DOHH2 (cell line): ENCODE measurements around the gene SEC14L2.

Experiments used
- H3F3A ChIP-seq: fragments of 200-600 bp; sonication (generic), shearing (Covaris generic); 2 replicates; pipeline ENCODE4 v1.6.0; 2016; ENCODE audit warnings: antibody characterized with exemption, mild to moderate bottlenecking; ENCODE audit not compliant: control insufficient read depth, insufficient read depth
- H3K27ac ChIP-seq: fragments of 200-600 bp; sonication (generic); 2 replicates; pipeline ENCODE4 v1.5.1; 2014; ENCODE audit warnings: low read depth, mild to moderate bottlenecking, low read length, moderate library complexity
- H3K27me3 ChIP-seq: fragments of 200-600 bp; sonication (generic); 2 replicates; pipeline ENCODE4 v1.6.1; 2014; ENCODE audit warnings: mild to moderate bottlenecking, low read length, mixed read lengths; ENCODE audit not compliant: control insufficient read depth
- H3K36me3 ChIP-seq: fragments of 200-600 bp; sonication (generic); 2 replicates; pipeline ENCODE4 v1.6.1; 2014; ENCODE audit warnings: mild to moderate bottlenecking, low read length, moderate library complexity, mixed read lengths; ENCODE audit not compliant: control insufficient read depth
- H3K4me1 ChIP-seq: fragments of 200-600 bp; sonication (generic); 2 replicates; pipeline ENCODE4 v1.6.1; 2014; ENCODE audit warnings: mild to moderate bottlenecking, low read length, mixed read lengths; ENCODE audit not compliant: control insufficient read depth
- H3K4me2 ChIP-seq: fragments of 200-600 bp; sonication (generic); 2 replicates; pipeline ENCODE4 v1.6.0; 2014; ENCODE audit warnings: mild to moderate bottlenecking, low read length, moderate library complexity
- H3K4me3 ChIP-seq: fragments of 200-600 bp; sonication (generic); 2 replicates; pipeline ENCODE4 v1.5.1; 2014; ENCODE audit warnings: mild to moderate bottlenecking, low read length, mixed read lengths
- H3K79me2 ChIP-seq: fragments of 200-600 bp; sonication (generic); 2 replicates; pipeline ENCODE4 v1.6.1; 2014; ENCODE audit warnings: mild to moderate bottlenecking, low read length, mixed read lengths; ENCODE audit not compliant: control insufficient read depth
- H3K9me2 ChIP-seq: fragments of 200-600 bp; sonication (generic); replicated peaks from 2 replicates; pipeline ENCODE4 v1.6.1; 2014; ENCODE audit warnings: mild to moderate bottlenecking, low read length, mixed read lengths; ENCODE audit not compliant: control insufficient read depth
- H3K9me3 ChIP-seq: fragments of 200-600 bp; sonication (generic); 2 replicates; pipeline ENCODE4 v1.6.1; 2014; ENCODE audit warnings: antibody characterized with exemption, low read length, mixed read lengths; ENCODE audit not compliant: control insufficient read depth, insufficient read depth
- H4K20me1 ChIP-seq: fragments of 200-600 bp; sonication (generic); 2 replicates; pipeline ENCODE4 v1.6.0; 2014; ENCODE audit warnings: low read depth, mild to moderate bottlenecking, antibody characterized with exemption, low read length, moderate library complexity; ENCODE audit not compliant: control insufficient read depth, insufficient read depth
- EZH2phosphoT487 ChIP-seq: fragments of 200-600 bp; sonication (generic); IDR thresholded peaks from 2 replicates; pipeline ENCODE4 v1.6.1; 2017; ENCODE audit warnings: borderline replicate concordance, mild to moderate bottlenecking, antibody characterized with exemption, low read length, moderate library complexity, mixed read lengths
- TF ChIP-seq, protein P1 (sequence below): fragments of 200-600 bp; sonication (generic); IDR thresholded peaks from one replicate; pipeline ENCODE4 v1.5.1; 2014; ENCODE audit warnings: antibody characterized with exemption, mild to moderate bottlenecking, low read depth, low read length; ENCODE audit not compliant: poor library complexity, severe bottlenecking

The SEC14L2 gene

DNA sequence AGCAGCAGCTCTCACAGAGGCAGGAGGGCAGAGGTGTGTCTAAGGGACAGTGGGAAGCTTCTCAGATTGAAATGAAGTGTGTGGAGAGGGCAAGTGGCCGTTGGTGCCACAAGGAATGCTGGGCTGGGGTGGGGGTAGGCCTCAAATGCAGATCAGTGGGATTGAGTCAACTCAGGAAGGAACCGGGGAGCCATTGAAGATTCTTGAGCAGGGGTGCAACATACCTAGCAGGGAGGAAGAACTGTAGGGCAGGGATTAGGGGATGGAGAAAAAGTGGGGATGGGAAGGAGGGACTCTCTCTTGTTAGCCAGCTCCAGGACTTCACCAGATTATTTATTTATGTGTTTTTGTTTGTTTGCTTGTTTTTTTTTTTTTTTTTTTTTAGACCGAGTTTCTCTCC is 2.9 kb upstream of the SEC14L2 start:
- no peaks in the 10 kb centered on the region for H3K36me3 ChIP-seq
- TF ChIP-seq, protein P1, sequence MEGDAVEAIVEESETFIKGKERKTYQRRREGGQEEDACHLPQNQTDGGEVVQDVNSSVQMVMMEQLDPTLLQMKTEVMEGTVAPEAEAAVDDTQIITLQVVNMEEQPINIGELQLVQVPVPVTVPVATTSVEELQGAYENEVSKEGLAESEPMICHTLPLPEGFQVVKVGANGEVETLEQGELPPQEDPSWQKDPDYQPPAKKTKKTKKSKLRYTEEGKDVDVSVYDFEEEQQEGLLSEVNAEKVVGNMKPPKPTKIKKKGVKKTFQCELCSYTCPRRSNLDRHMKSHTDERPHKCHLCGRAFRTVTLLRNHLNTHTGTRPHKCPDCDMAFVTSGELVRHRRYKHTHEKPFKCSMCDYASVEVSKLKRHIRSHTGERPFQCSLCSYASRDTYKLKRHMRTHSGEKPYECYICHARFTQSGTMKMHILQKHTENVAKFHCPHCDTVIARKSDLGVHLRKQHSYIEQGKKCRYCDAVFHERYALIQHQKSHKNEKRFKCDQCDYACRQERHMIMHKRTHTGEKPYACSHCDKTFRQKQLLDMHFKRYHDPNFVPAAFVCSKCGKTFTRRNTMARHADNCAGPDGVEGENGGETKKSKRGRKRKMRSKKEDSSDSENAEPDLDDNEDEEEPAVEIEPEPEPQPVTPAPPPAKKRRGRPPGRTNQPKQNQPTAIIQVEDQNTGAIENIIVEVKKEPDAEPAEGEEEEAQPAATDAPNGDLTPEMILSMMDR, result no peak
- no peak for TF ChIP-seq EZH2phosphoT487
- H3K4me3 ChIP-seq, result no peak overlapping the region
- peaks cover 6% of the 10 kb centered on the region; the same call in 1 of the 2 replicates for H3K9me3 ChIP-seq
- no peaks in the 10 kb centered on the region for H3F3A ChIP-seq
- no peak overlapping the region for H3K4me2 ChIP-seq
- no peaks in the 10 kb centered on the region for H4K20me1 ChIP-seq
- H3K79me2 ChIP-seq, result no peaks in the 10 kb centered on the region
- no peak overlapping the region for H3K27ac ChIP-seq
- H3K27me3 ChIP-seq, result peaks cover 28% of the 10 kb centered on the region
- H3K9me2 ChIP-seq, result no peaks in the 10 kb centered on the region
- H3K4me1 ChIP-seq, result peaks cover 45% of the 10 kb centered on the region

DNA sequence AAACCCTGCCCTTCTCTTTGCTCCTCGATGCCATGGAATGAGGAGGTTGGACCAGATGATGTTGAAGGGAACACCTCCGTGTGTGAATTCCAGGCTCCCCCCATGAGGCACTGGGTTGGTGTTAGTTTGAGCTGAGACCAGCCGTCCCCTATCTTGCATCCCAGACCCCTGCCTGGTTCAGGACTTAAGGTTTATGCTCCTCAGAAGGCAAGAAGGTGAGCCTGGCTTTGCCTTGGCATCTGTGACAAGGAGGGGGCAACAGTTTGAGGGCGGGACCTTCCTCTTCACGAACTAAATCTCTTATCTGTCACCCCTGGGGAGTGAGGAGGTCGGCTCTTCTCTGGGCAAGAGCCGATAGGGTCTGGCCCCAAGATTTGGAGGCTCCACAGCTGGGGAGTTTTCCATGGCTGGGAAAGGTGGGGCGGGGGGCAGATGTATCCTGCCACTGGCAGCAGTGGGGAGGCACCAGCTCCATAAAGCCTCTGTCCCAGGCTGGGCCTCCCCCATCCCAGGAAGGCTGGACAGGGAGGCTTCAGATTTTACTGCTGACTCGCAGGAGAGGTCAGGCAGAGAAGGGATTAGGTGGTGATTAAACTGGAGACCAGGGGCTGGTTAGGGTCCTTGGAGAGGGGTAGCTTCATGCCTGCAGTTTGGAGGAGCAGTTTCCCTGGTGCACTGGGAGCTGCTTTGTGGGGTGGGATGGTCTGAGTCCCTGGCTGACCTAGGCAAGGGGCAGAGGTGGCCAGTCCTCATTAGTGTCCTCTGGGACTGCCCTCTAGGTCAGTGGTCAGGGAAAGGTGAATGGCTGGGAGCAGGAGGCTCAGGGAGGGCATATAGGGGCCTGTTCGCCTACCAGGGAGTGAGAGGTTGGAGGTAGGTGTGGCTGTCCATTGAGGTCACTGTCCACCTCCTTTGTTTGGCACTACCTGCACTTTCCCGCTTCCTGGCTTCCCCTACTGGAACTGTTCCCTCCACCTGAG is 1.1 kb downstream of the SEC14L2 start:
- Histone ChIP-seq H3K27me3 (peaks cover 29% of the 10 kb centered on the region), H3K79me2 (no peaks in the 10 kb centered on the region), H3F3A (no peaks in the 10 kb centered on the region), H3K27ac (no peak overlapping the region), H3K4me2 (peak overlapping the region; percentile 68), H3K36me3 (no peaks in the 10 kb centered on the region), H4K20me1 (no peaks in the 10 kb centered on the region), H3K9me3 (no peaks in the 10 kb centered on the region), H3K9me2 (no peaks in the 10 kb centered on the region), H3K4me3 (peak overlapping the region; percentile 68), H3K4me1 (peaks cover 23% of the 10 kb centered on the region)
- TF ChIP-seq, protein P1, result no peak
- TF ChIP-seq EZH2phosphoT487, result no peak; the same call in 1 of the 2 replicates

DNA sequence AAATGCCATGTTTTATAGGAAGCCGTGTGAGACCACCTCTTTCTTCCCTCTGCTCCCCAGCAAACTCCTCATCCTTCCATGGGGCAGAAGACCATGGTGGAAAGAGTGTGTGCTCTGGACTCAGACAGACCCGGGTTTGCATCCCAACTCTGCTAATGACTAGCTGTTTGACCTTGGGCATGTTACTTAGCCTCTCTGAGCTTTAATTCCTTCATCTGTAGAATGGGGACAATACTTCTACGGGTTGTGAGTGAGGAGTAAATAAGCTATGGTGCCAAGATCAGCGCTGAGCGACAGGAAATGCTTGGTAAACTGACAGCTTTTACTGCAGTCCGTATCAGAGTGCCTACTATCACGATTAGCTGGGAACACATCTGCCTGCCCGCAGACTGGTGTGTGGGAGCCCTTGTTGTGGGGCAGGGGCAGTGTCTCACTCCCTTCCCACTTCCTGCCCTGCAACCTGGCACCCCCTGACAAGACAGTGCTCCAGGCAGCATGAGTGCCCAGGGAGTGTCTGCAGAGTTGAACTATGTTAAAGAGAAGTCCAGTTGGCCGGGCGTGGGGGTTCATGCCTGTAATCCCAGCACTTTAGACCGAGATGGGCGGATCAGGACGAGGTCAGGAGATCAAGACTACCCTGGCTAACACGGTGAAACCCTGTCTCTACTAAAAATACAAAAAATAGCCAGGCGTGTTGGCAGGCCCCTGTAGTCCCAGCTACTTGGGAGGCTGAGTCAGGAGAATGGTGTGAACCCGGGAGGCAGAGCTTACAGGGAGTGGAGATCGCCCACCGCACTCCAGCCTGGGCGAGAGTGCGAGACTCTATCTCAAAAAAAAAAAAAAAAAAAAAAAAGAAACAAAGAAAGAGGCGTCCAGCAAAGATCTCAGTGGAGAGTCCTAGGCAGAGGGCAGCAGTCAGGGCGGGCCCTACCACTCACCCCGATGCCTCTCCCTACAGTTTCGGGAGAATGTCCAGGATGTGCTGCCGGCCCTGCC is 2.2 kb downstream of the SEC14L2 start:
- Histone ChIP-seq H3K79me2 (no peaks in the 10 kb centered on the region), H3K9me3 (no peaks in the 10 kb centered on the region), H3F3A (no peaks in the 10 kb centered on the region), H4K20me1 (no peaks in the 10 kb centered on the region), H3K27ac (no peak overlapping the region), H3K4me3 (no peak overlapping the region), H3K4me2 (no peak overlapping the region), H3K36me3 (no peaks in the 10 kb centered on the region), H3K9me2 (no peaks in the 10 kb centered on the region), H3K27me3 (peaks cover 29% of the 10 kb centered on the region), H3K4me1 (peaks cover 15% of the 10 kb centered on the region)
- no peak for TF ChIP-seq EZH2phosphoT487
- TF ChIP-seq, protein P1, result no peak
